Body of pancreas (tissue), 4 donors: Measurements from ENCODE around the gene RPA1. TPM values are rescaled to one million over a fixed set of nuclear protein-coding genes. Genes with fewer than 3 reads are reported as not detected.

Source experiments
- ATAC-seq: fragments of 150-250 bp; one replicate; pipeline ENCODE4 v1.9.1; 2016
- DNase-seq, 4 donors: peaks; one replicate each; pipeline ENCODE4 v3.0.0-alpha.2; 2019
- H3K27ac ChIP-seq, 4 donors: fragments of 200-600 bp; sonication (generic); 1 replicate in 3 of 4; 2 replicates in 1 of 4; pipeline versions ENCODE4 v1.5.1 to v1.6.1; 2016 to 2019; ENCODE audit warnings: mild to moderate bottlenecking in 1 of 4, mixed read lengths in 1 of 4, moderate library complexity in 1 of 4
- H3K27me3 ChIP-seq, 2 donors: fragments of 200-600 bp; sonication (generic); one replicate each; pipeline ENCODE4 v1.6.0; 2016; ENCODE audit warnings: mild to moderate bottlenecking in 1 of 2
- H3K36me3 ChIP-seq, 2 donors: fragments of 200-600 bp; sonication (generic); replicated peaks in 1 of 2; 2 replicates each; pipeline ENCODE4 v1.5.1; 2016; ENCODE audit warnings: low read depth in 2 of 2; ENCODE audit not compliant: insufficient read depth in 1 of 2
- H3K4me1 ChIP-seq: fragments of 200-600 bp; sonication (generic); one replicate; pipeline ENCODE4 v1.6.0; 2016
- H3K4me3 ChIP-seq, 2 donors: fragments of 200-600 bp; sonication (generic); 1 replicate in 1 of 2; 2 replicates in 1 of 2; pipeline ENCODE4 v1.5.1; 2016 to 2019
- H3K9me3 ChIP-seq, 3 donors: fragments of 200-600 bp; sonication (generic); 1 replicate in 2 of 3; 2 replicates in 1 of 3; pipeline ENCODE4 v1.5.1; 2016
- CTCF ChIP-seq, 7 experiments: fragments of 450-650 bp in 4 of 7; fragments of 200-600 bp in 3 of 7; sonication (generic) in 3 of 7; IDR thresholded peaks; one replicate each; pipeline ENCODE4 v1.5.1; 2016 to 2019; ENCODE audit warnings: antibody characterized with exemption in 7 of 7
- POLR2A ChIP-seq, 3 donors: fragments of 450-650 bp; IDR thresholded peaks; one replicate each; pipeline ENCODE4 v1.6.1; 2016; ENCODE audit warnings: antibody characterized with exemption in 3 of 3, mild to moderate bottlenecking in 2 of 3
- WGBS, 2 donors: methylation state at CpG; one replicate each; pipeline ENCODE4 v1.1.5; 2017; 5-methylcytosine and 5-hydroxymethylcytosine counted together
- intact Hi-C: fragments of 100-400 bp; cut with DNase I; formaldehyde crosslinking; loops from one replicate; pipeline ENCODE4 v1.15.1; 2023
- total RNA-seq, 2 donors: library from RNA; depleted of rRNA; stranded (reverse); fragments of >200 nt; gene quantifications; one replicate each; pipeline ENCODE4 v1.1.0, GENCODE V29; 2016

RPA1 gene
- total RNA-seq, 2 donors from 2014 or later: 8.9 to 11.9 TPM

- peak; percentile 62 for ATAC-seq
- intact Hi-C loops: no loop called here
- peak; percentile 60 to 76 (median 71) for DNase-seq
- Histone ChIP-seq H3K4me1 (peaks cover 19% of the 10 kb centered on the region), H3K36me3 (peaks cover 0 to 2% of the 10 kb centered on the region in 2 donors), H3K9me3 (no peaks in the 10 kb centered on the region), H3K4me3 (peak overlapping the region; percentile 78 to 99), H3K27ac (peak overlapping the region; percentile 70 to 92 (median 86)), H3K27me3 (no peaks in the 10 kb centered on the region)
- TF ChIP-seq POLR2A (IDR thresholded peaks at IDR 0.05) (no peak), CTCF (IDR thresholded peaks at IDR 0.05) (no peak)
- WGBS, 2 donors: 1 to 7% methylated on average over 3 to 13 of the region's 13 CpGs
Observed at GRCh38 chr17:1829216-1829591, 601 bp upstream of the RPA1 start.

GRCh38 chr17:1830288-1830687, 483 bp downstream of the RPA1 start:
- TF ChIP-seq POLR2A (IDR thresholded peaks at IDR 0.05) (no peak), CTCF (IDR thresholded peaks at IDR 0.05) (no peak)
- Histone ChIP-seq H3K27me3 (no peaks in the 10 kb centered on the region), H3K9me3 (no peaks in the 10 kb centered on the region), H3K36me3 (peaks cover 0 to 2% of the 10 kb centered on the region in 2 donors), H3K4me3 (peak overlapping the region; percentile 78 to 99), H3K4me1 (peaks cover 19% of the 10 kb centered on the region), H3K27ac (peak overlapping the region; percentile 70 to 92 (median 86))
- DNase-seq: no peak
- 1% methylated on average over 11 of the region's 11 CpGs for WGBS, 2 donors
- ATAC-seq: no peak
- intact Hi-C loops: no loop called here

GRCh38 chr17:1834380-1835149, 4.8 kb downstream of the RPA1 start:
- intact Hi-C loops: no loop called here
- H3K27me3 ChIP-seq: no peaks in the 10 kb centered on the region
- no peaks in the 10 kb centered on the region for H3K9me3 ChIP-seq
- no peak for TF ChIP-seq POLR2A (IDR thresholded peaks at IDR 0.05)
- no peak for TF ChIP-seq CTCF (IDR thresholded peaks at IDR 0.05)
- H3K4me3 ChIP-seq: no peak overlapping the region
- peaks cover 12% of the 10 kb centered on the region for H3K4me1 ChIP-seq
- no peaks in the 10 kb centered on the region for H3K36me3 ChIP-seq
- H3K27ac ChIP-seq: no peak overlapping the region
- DNase-seq (no peak), ATAC-seq (no peak)
- WGBS, 2 donors: 81 to 82% methylated on average over 12 of the region's 12 CpGs

GRCh38 chr17:1839516-1839915, 9.7 kb downstream of the RPA1 start:
- no peaks in the 10 kb centered on the region for H3K27me3 ChIP-seq
- no peak overlapping the region for H3K4me3 ChIP-seq
- TF ChIP-seq CTCF (IDR thresholded peaks at IDR 0.05) (no peak), POLR2A (IDR thresholded peaks at IDR 0.05) (no peak)
- intact Hi-C loops: no loop called here
- H3K9me3 ChIP-seq: no peaks in the 10 kb centered on the region
- no peaks in the 10 kb centered on the region for H3K4me1 ChIP-seq
- WGBS, 2 donors: 91 to 98% methylated on average over 4 of the region's 4 CpGs
- H3K27ac ChIP-seq: no peak overlapping the region
- ATAC-seq (no peak), DNase-seq (no peak)
- peaks cover 0 to 11% of the 10 kb centered on the region in 2 donors for H3K36me3 ChIP-seq

- Histone ChIP-seq H3K27ac (no peak overlapping the region), H3K9me3 (no peaks in the 10 kb centered on the region), H3K36me3 (peaks cover 0 to 21% of the 10 kb centered on the region in 2 donors), H3K4me3 (no peak overlapping the region), H3K27me3 (no peaks in the 10 kb centered on the region), H3K4me1 (no peaks in the 10 kb centered on the region)
- ATAC-seq (no peak), DNase-seq (no peak)
- no peak for TF ChIP-seq POLR2A (IDR thresholded peaks at IDR 0.05)
- no peak for TF ChIP-seq CTCF (IDR thresholded peaks at IDR 0.05)
- intact Hi-C loops: no loop called here
- WGBS, 2 donors: 89 to 97% methylated on average over 9 of the region's 9 CpGs
Observed at GRCh38 chr17:1843947-1844346, 14.1 kb downstream of the RPA1 start.
